Measurements from ENCODE around the gene SARNP.

SARNP gene

GRCh38 chr12:55755246-55755645, 62.3 kb downstream of the SARNP start:
- TF ChIP-seq, protein P1, sequence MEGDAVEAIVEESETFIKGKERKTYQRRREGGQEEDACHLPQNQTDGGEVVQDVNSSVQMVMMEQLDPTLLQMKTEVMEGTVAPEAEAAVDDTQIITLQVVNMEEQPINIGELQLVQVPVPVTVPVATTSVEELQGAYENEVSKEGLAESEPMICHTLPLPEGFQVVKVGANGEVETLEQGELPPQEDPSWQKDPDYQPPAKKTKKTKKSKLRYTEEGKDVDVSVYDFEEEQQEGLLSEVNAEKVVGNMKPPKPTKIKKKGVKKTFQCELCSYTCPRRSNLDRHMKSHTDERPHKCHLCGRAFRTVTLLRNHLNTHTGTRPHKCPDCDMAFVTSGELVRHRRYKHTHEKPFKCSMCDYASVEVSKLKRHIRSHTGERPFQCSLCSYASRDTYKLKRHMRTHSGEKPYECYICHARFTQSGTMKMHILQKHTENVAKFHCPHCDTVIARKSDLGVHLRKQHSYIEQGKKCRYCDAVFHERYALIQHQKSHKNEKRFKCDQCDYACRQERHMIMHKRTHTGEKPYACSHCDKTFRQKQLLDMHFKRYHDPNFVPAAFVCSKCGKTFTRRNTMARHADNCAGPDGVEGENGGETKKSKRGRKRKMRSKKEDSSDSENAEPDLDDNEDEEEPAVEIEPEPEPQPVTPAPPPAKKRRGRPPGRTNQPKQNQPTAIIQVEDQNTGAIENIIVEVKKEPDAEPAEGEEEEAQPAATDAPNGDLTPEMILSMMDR (conservative IDR thresholded peaks at IDR 0.05; ENCODE audit: low read depth, low read length) = no peak
- no peak overlapping the region for H3K4me3 ChIP-seq (ENCODE audit: low read depth, low read length)
- no peak for DNase-seq (ENCODE audit: low read depth)

DNA sequence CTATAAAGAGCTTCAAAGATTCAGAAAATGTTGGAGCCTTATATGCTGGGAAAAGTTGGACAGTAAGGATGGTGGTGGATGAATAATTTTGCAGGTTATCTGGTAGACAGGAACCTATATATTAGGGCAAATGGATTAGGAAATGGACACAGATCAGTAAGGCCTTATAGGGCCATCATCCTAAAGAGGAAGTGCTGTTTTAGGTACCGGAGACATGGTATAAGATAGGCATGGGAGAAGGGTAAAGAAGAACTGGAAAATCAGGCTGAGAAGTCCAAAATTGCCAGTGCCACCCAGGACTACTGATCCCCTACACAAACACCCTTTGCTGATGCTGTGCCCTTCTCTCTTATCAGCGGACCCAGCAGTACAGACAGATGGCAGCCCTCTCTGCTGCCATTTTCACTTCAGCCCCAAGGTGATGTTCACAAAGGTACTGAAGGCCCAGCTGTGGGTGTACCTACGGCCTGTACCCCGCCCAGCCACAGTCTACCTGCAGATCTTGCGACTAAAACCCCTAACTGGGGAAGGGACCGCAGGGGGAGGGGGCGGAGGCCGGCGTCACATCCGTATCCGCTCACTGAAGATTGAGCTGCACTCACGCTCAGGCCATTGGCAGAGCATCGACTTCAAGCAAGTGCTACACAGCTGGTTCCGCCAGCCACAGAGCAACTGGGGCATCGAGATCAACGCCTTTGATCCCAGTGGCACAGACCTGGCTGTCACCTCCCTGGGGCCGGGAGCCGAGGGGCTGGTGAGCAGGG, 69.1 kb downstream of the SARNP start:
- no peak overlapping the region for H3K4me3 ChIP-seq (ENCODE audit: low read depth, low read length)
- TF ChIP-seq, protein P1 (conservative IDR thresholded peaks at IDR 0.05; ENCODE audit: low read depth, low read length) = no peak

DNA sequence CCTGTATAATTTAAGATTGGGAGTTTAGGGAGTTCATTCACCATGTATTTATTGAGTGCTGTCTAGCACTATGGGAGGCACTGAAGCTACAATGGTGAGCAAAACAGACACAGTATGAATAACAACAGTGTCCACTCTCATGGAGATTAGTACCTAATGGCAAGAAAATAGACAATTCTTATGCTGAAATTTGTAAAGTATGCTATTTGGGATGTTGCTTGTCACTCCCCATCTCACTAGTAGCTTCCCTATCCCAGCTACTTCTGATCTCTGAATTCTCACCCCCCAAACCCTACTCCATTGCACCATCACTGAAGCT, 70.7 kb downstream of the SARNP start:
- DNase-seq (ENCODE audit: low read depth) = no peak
- TF ChIP-seq, protein P1 (conservative IDR thresholded peaks at IDR 0.05; ENCODE audit: low read depth, low read length) = no peak
- no peak overlapping the region for H3K4me3 ChIP-seq (ENCODE audit: low read depth, low read length)

More for the DNA sequence above, 69.1 kb downstream of the SARNP start:
- no peak for DNase-seq (ENCODE audit: low read depth)

DNA sequence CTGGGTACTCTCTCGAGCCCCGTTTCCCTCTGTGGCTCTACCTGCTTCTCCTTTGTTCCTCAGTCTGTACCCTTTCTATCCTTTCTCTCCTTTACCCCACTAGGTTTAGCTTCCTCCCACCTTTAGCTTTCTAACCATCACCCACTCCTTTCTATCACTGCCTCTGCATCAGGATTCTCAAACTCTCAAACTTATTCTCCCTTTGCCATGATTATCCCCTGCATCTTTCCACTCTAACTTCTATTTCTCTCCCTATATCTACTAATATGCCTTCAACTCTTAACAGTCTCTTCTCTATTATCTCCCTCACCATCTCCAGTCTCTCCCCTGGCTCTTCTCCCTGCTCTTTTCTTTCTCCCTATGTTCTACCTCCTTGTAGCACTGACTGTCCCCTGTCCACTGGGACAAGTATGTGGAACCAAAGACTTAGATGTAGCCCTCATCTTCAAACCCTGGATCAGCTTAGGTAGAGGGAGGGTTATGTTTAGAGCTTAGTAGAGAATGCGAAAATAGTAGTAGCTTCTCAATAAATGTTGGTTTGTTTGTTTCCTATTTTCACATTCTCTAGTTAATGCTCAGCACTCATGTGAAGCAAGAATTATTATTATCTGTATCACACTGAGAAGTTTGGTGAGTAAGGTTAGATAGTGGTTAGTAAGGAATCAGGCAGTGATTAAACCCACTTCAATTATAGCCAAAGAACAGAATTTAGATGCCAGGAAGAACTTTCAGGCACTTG, 71.2 kb downstream of the SARNP start:
- TF ChIP-seq, protein P1 (conservative IDR thresholded peaks at IDR 0.05; ENCODE audit: low read depth, low read length) = no peak
- no peak for DNase-seq (ENCODE audit: low read depth)
- no peak overlapping the region for H3K4me3 ChIP-seq (ENCODE audit: low read depth, low read length)

DNA sequence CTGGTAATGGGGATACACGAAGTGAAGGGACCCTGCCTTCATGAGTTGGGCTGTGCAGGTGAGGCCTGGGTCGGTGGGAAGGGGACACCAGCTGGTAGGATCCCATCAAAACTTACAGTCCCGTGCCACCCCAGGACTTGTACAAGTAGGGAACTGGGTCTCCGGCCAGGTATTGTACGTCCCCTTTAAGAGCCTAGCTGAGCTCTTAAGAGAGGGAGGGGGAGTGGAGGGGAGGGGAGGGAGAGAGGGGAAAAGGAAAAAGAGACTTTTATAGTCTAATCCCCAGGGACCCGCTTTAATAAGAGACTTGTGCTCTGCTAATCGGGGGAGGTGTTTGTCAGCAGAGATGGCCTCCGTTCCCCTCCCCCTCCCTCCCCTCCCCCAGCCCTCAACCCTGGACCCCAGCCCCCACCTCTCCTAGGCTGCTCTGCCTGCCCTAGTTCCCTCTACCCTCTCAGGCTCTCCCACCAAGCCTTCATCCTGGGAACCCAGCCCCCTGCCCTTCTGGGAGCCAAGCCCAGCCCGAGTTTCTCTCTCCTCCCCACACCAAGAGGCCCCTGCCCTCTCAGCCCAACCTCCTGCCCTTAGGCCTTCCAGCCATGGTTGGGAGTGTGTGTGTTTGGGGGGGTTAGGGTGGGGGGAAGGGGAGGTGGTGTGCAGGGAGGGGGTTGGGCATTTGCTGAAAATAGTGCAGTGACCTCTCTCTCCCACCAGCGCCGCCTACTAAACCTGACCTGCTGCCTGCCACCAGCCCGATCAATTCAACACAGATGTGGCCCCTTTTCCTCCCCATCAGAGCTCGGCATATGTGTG, 72.0 kb downstream of the SARNP start:
- DNase-seq (ENCODE audit: low read depth) = peak; percentile 38
- peak overlapping the region; percentile 11 for H3K4me3 ChIP-seq (ENCODE audit: low read depth, low read length)
- TF ChIP-seq, protein P1 (conservative IDR thresholded peaks at IDR 0.05; ENCODE audit: low read depth, low read length) = no peak

DNA sequence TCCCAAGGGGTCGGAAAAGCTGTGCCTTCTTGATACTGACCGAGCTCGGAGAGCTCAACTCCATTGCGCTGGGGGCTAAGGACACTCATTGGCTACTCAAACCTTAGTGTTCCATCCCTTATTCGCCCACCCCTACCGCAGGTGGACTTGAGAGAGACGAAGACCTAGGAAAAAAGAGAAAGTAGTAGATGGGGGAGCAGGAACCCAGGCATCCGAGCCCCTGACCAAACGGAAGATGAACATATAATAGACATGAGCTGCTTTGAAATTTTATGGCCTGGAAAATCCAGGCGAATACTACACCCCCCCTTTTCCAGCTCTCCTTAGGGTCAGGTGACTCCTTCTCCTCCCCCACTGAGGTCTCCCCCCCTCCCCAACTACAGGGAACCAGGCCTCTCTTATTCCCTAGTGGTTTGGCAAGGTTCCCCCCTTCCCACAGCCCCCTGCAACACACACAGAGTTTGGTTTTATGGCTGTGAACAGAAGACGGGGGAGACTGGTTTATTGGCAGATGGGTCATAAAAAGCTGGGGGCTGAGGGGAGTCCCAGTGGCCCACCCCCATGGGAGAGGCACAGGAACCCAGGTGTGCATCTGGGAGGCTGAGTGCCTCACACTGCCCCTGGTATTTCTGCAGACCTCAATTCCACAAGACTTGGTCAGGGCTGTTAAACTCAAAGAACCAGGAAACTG, 73.0 kb downstream of the SARNP start:
- peak overlapping the region; percentile 70 for H3K4me3 ChIP-seq (ENCODE audit: low read depth, low read length)
- TF ChIP-seq, protein P1 (conservative IDR thresholded peaks at IDR 0.05; ENCODE audit: low read depth, low read length) = no peak
- no peak for DNase-seq (ENCODE audit: low read depth)
